Measurements from ENCODE around the gene LONRF3. TPM values are rescaled to one million over a fixed set of nuclear protein-coding genes. Genes with fewer than 3 reads are reported as not detected.

The LONRF3 gene
- total RNA-seq, 1 donor from 2014 or later = 0.79 TPM

- TF ChIP-seq CTCF (IDR thresholded peaks at IDR 0.05; ENCODE audit: insufficient read depth, low read length, severe bottlenecking) = no peak
- DNase-seq (ENCODE audit: low read depth) = no peak
- Histone ChIP-seq H3K4me3 (ENCODE audit: low read depth, low read length) (no peak overlapping the region), H3K27me3 (ENCODE audit: control insufficient read depth, insufficient read depth, low read length) (no peaks in the 10 kb centered on the region), H3K36me3 (ENCODE audit: control insufficient read depth, insufficient read depth, low read length) (no peaks in the 10 kb centered on the region)
- no peak for FAIRE-seq
Observed at GRCh38 chrX:119045884-119046283, 71.5 kb downstream of the LONRF3 start.

- TF ChIP-seq CTCF (IDR thresholded peaks at IDR 0.05; ENCODE audit: insufficient read depth, low read length, severe bottlenecking) = no peak
- Histone ChIP-seq H3K4me3 (ENCODE audit: low read depth, low read length) (no peak overlapping the region), H3K27me3 (ENCODE audit: control insufficient read depth, insufficient read depth, low read length) (no peaks in the 10 kb centered on the region), H3K36me3 (ENCODE audit: control insufficient read depth, insufficient read depth, low read length) (no peaks in the 10 kb centered on the region)
- DNase-seq (ENCODE audit: low read depth) (no peak), FAIRE-seq (no peak)
Observed at GRCh38 chrX:119055687-119056086, 81.3 kb downstream of the LONRF3 start.

GRCh38 chrX:119062750-119063374 lies 88.4 kb downstream of the LONRF3 start:
- peak; percentile 32 for DNase-seq (ENCODE audit: low read depth)
- Histone ChIP-seq H3K36me3 (ENCODE audit: control insufficient read depth, insufficient read depth, low read length) (no peaks in the 10 kb centered on the region), H3K4me3 (ENCODE audit: low read depth, low read length) (no peak overlapping the region), H3K27me3 (ENCODE audit: control insufficient read depth, insufficient read depth, low read length) (no peaks in the 10 kb centered on the region)
- TF ChIP-seq CTCF (IDR thresholded peaks at IDR 0.05; ENCODE audit: insufficient read depth, low read length, severe bottlenecking) = no peak
- peak; percentile 7 for FAIRE-seq

- DNase-seq (ENCODE audit: low read depth) (no peak), FAIRE-seq (no peak)
- TF ChIP-seq CTCF (IDR thresholded peaks at IDR 0.05; ENCODE audit: insufficient read depth, low read length, severe bottlenecking) = no peak
- H3K27me3 ChIP-seq (ENCODE audit: control insufficient read depth, insufficient read depth, low read length) = no peaks in the 10 kb centered on the region
- no peak overlapping the region for H3K4me3 ChIP-seq (ENCODE audit: low read depth, low read length)
- no peaks in the 10 kb centered on the region for H3K36me3 ChIP-seq (ENCODE audit: control insufficient read depth, insufficient read depth, low read length)
Observed at GRCh38 chrX:119063428-119063827, 89.0 kb downstream of the LONRF3 start.

- no peak for FAIRE-seq
- peak; percentile 46 for DNase-seq (ENCODE audit: low read depth)
Observed at GRCh38 chrX:119067023-119067739, 92.8 kb downstream of the LONRF3 start.

More at GRCh38 chrX:119067023-119067739, 92.8 kb downstream of the LONRF3 start:
- Histone ChIP-seq H3K36me3 (ENCODE audit: control insufficient read depth, insufficient read depth, low read length) (no peaks in the 10 kb centered on the region), H3K4me3 (ENCODE audit: low read depth, low read length) (no peak overlapping the region), H3K27me3 (ENCODE audit: control insufficient read depth, insufficient read depth, low read length) (no peaks in the 10 kb centered on the region)
- TF ChIP-seq CTCF (IDR thresholded peaks at IDR 0.05; ENCODE audit: insufficient read depth, low read length, severe bottlenecking) = peak; percentile 56

Other genes with a start within 250 kb of the LONRF3 start
- 25.0 and 37.5 TPM in 2 replicates for gene IL13RA1, start 247.0 kb upstream of the LONRF3 start, total RNA-seq
- gene ZCCHC12, start 150.8 kb upstream of the LONRF3 start, total RNA-seq = under 0.01 TPM in 1 of 2 replicates, not detected in the other
- gene CT47C1, start 98.4 kb downstream of the LONRF3 start, total RNA-seq = not detected in 2 replicates
- not detected in 2 replicates for gene KIAA1210, start 153.2 kb downstream of the LONRF3 start, total RNA-seq

Data from bronchial epithelial cell (primary cell).